Ovary (tissue), 9 donors: ENCODE data around the gene YPEL4. TPM values are rescaled to one million over a fixed set of nuclear protein-coding genes. Genes with fewer than 3 reads are reported as not detected.

Source experiments
- DNase-seq, 5 donors: peaks; one replicate each; pipeline ENCODE4 v3.0.0-alpha.2; 2019 to 2020
- H3K27ac ChIP-seq, 2 donors: fragments of 200-600 bp; one replicate each; pipeline versions ENCODE4 v1.5.1 to v1.8.0; 2019 to 2022
- H3K27me3 ChIP-seq: fragments of 200-600 bp; one replicate; pipeline ENCODE4 v1.8.0; 2022
- H3K36me3 ChIP-seq: fragments of 200-600 bp; sonication (generic); one replicate; pipeline ENCODE4 v1.5.1; 2019
- H3K4me1 ChIP-seq: one replicate; pipeline ENCODE4 v1.8.1; 2013; ENCODE audit warnings: mild to moderate bottlenecking, moderate library complexity; ENCODE audit not compliant: insufficient read depth
- H3K4me3 ChIP-seq: fragments of 200-600 bp; sonication (generic); one replicate; pipeline ENCODE4 v1.5.1; 2017
- H3K9me3 ChIP-seq, 2 donors: fragments of 200-600 bp in 1 of 2; sonication (generic) in 1 of 2; one replicate each; pipeline versions ENCODE4 v1.5.1 to v1.8.1; 2013 to 2019; ENCODE audit warnings: mild to moderate bottlenecking in 1 of 2, moderate library complexity in 1 of 2
- EP300 ChIP-seq: sonication (generic); formaldehyde crosslinking; IDR thresholded peaks from one replicate; pipeline ENCODE4 v1.6.1; 2017; ENCODE audit warnings: antibody characterized with exemption
- POLR2A ChIP-seq: fragments of 450-650 bp; IDR thresholded peaks from one replicate; pipeline ENCODE4 v1.6.1; 2017; ENCODE audit warnings: antibody characterized with exemption, mild to moderate bottlenecking, moderate library complexity
- WGBS, 3 donors: extraction: QIAGEN DNeasy Blood & Tissue Kit in 1 of 3; methylation state at CpG; one replicate each; pipeline versions ENCODE4 v1.1.5 to v1.1.7; 2013 to 2017; 5-methylcytosine and 5-hydroxymethylcytosine counted together
- intact Hi-C, 4 donors: fragments of 100-400 bp; cut with DNase I; formaldehyde crosslinking; loops; one replicate each; pipeline versions ENCODE4 v1.11.0 to v1.15.1; 2022 to 2023
- polyA plus RNA-seq, 2 donors: library from polyadenylated mRNA; stranded (reverse); fragments of 200-250 nt in 1 of 2; fragments of 350-450 nt in 1 of 2; fragmentation: Illumina TruSeq in 1 of 2; extraction: RNeasy Lipid Tissue Mini Kit (QIAGEN cat#74804) in 1 of 2; gene quantifications; one replicate each; pipeline ENCODE4 v1.2.3, GENCODE V29; 2013 to 2014
- total RNA-seq, 7 donors: library from RNA; depleted of rRNA in 2 of 7; stranded (reverse); fragments of >200 nt in 2 of 7; fragmentation: NEBNext Ultra II Directional in 3 of 7; extraction: Animal tissue kit (Norgen Biotek cat#: 25700) in 3 of 7; gene quantifications; one replicate each; pipeline versions ENCODE4 v1.1.0 to v1.2.4, GENCODE V29; 2016 to 2023
- TF ChIP-seq, protein P1 (sequence below), 3 donors: fragments of 450-650 bp in 2 of 3; fragments of 200-600 bp in 1 of 3; IDR thresholded peaks; one replicate each; pipeline versions ENCODE4 v1.5.1 to v1.8.0; 2016 to 2022; ENCODE audit warnings: antibody characterized with exemption in 3 of 3, mild to moderate bottlenecking in 1 of 3
- donor health status: DM: no; HTN: no; CAD: no; lungs with moderate emphysema.
- donor health status: DM: no; HTN: no; CAD: no.
- donor health status: Bipolar disorder and iron deficiency.
- donor health status: DM: yes; HTN: yes; CAD: no.
- donor health status: DM: no; HTN: no; CAD: no.
- donor health status: DM: yes; HTN: yes; CAD: no.

Gene YPEL4
- total and polyA plus RNA-seq, 9 donors = 2.1 to 15.3 (median 6.5) TPM

DNA sequence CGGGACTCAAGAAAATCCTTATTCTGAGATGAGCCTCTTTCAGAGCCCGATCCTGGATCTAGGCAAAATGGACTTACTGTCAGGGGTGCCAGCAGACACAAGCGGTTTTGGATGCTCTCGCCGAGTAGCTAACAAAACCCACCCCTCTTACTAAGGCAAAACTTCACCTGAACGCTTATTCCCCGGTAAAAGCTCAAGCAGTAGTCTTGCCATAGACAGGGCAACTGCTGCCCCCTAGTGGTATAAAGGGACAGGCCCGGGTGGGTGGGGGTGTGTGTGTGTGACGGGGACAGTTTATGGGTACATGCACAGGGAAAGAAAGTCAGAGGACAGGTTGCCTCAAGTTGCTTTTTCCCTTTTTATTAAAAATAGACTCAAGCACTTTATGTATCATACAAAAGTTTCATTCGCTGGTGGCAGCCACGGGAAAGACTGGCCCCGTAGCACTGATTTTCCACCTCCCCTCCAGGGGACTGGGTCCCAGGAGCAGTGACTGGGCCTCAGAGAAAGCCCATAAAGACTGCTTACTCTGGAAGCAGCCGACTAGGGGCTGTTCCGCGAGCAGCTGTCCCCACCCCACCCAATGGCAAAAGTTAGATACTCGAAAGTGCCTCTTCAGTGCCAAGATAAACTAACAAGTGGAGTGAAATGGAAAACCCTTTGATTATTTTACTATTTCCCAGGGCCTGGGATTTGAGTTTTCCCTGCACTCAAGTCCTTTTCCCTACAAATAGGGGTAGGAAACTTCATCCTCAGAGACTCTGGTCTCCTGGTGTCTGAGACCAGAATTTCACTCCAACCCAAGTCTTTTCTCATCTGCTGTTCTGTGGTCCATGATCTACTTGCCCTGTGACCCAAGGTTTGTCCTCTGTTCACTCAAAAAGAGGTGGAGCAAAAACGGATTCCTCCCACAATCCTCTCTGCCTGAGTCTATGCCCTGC is 4.7 kb downstream of the YPEL4 start:
- intact Hi-C loops = loop anchor here (5.0 to 10.0 kb wide), 3 partner anchors 78 to 320 kb away; partner anchors contain the start of genes UBE2L6 (in 2 of the 4) and TNKS1BP1 (in 1 of the 4)
- H3K27ac ChIP-seq = peak overlapping the region; percentile 7 to 59
- H3K4me3 ChIP-seq = no peak overlapping the region
- no peak for TF ChIP-seq EP300
- TF ChIP-seq, protein P1, sequence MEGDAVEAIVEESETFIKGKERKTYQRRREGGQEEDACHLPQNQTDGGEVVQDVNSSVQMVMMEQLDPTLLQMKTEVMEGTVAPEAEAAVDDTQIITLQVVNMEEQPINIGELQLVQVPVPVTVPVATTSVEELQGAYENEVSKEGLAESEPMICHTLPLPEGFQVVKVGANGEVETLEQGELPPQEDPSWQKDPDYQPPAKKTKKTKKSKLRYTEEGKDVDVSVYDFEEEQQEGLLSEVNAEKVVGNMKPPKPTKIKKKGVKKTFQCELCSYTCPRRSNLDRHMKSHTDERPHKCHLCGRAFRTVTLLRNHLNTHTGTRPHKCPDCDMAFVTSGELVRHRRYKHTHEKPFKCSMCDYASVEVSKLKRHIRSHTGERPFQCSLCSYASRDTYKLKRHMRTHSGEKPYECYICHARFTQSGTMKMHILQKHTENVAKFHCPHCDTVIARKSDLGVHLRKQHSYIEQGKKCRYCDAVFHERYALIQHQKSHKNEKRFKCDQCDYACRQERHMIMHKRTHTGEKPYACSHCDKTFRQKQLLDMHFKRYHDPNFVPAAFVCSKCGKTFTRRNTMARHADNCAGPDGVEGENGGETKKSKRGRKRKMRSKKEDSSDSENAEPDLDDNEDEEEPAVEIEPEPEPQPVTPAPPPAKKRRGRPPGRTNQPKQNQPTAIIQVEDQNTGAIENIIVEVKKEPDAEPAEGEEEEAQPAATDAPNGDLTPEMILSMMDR (IDR thresholded peaks at IDR 0.05) = peak; percentile 67 to 81 (median 70)
- no peaks in the 10 kb centered on the region for H3K27me3 ChIP-seq
- no peaks in the 10 kb centered on the region for H3K36me3 ChIP-seq
- peaks cover 29% of the 10 kb centered on the region for H3K4me1 ChIP-seq
- DNase-seq = peak; percentile 77 to 91 (median 83)
- H3K9me3 ChIP-seq = no peaks in the 10 kb centered on the region
- WGBS, 3 donors = 6 to 9% (median 6%) methylated on average over 17 of the region's 17 CpGs

DNA sequence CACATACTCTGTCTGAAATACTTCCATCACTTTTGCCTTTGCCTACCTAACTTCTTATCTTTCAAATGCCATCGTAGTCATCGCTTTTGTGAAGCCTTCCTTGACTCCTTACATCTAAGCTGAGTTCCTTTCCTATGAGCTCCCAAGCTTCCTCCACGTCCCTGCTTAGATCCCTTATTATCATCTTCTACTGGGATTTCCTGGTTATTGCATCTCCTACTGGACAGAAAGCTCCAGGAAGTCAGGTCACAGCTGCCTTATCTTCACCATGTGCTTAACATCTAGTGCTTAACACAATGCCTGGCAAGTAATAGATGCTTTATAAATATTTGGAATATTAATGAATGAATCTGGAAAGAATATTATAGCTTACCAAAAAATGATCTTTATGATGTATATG is 5.9 kb downstream of the YPEL4 start:
- peaks cover 36% of the 10 kb centered on the region for H3K4me1 ChIP-seq
- H3K9me3 ChIP-seq = no peaks in the 10 kb centered on the region
- H3K27ac ChIP-seq = no peak overlapping the region
- intact Hi-C loops = loop anchor here (5.0 to 10.0 kb wide), 3 partner anchors 77 to 319 kb away; partner anchors contain the start of genes UBE2L6 (in 2 of the 4) and TNKS1BP1 (in 1 of the 4)
- H3K36me3 ChIP-seq = no peaks in the 10 kb centered on the region
- no peaks in the 10 kb centered on the region for H3K27me3 ChIP-seq
- 63 to 72% (median 71%) methylated on average over 3 of the region's 3 CpGs for WGBS, 3 donors
- no peak for DNase-seq
- no peak overlapping the region for H3K4me3 ChIP-seq
- TF ChIP-seq, protein P1 (IDR thresholded peaks at IDR 0.05) = no peak
- TF ChIP-seq POLR2A (no peak), EP300 (no peak)

DNA sequence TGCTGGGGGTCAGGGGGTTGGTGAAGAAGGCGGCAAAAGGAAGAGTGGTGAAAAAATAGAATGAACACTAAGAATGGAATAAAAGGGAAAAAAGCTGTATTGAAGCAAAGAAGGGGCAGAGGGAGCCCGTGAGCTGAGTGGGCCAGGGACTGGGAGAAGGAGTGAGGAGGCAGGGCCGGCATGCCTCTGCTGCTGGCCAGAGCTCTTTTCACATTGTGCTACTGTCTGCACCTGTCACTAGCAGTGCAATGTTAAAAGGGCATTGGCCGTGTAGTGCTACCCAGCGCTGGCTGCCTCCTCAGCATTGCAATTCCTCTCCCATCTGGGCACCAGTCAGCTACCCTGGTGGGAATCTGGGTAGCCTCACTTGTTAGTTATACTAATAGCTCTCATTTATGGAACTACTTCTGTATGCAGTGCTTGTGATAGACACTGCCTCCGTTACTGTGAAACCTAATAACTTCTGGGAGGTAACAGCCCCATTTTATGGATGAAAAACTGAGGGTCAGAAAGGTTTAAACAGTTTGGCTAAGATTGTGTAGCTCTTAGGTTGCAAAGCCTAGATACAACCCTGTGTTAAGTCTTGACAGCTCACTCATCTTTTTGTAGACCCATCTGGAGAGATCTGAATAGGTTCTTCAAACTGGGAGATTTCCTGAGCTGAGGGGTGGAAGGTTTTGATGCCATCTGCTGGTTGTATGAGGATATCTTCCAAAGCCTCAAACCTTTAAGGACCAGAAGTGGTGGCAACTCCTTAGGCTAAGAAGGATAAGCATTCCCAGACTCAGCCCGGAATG is 8.5 kb downstream of the YPEL4 start:
- peak in 2 of 5 donors; percentile 39 to 60 for DNase-seq
- no peaks in the 10 kb centered on the region for H3K27me3 ChIP-seq
- H3K9me3 ChIP-seq = no peaks in the 10 kb centered on the region
- WGBS, 3 donors = 40 to 42% (median 41%) methylated on average over 7 of the region's 7 CpGs
- H3K4me1 ChIP-seq = peaks cover 22% of the 10 kb centered on the region
- TF ChIP-seq POLR2A = no peak
- no peak for TF ChIP-seq EP300
- TF ChIP-seq, protein P1 (IDR thresholded peaks at IDR 0.05) = peak; percentile 22 to 43 (median 30)
- intact Hi-C loops = loop anchor here (2.0 to 10.0 kb wide), 5 partner anchors 72 to 316 kb away; partner anchors contain the start of genes UBE2L6 (in 3 of the 4) and TNKS1BP1 (in 1 of the 4)
- no peaks in the 10 kb centered on the region for H3K36me3 ChIP-seq
- H3K27ac ChIP-seq = no peak overlapping the region
- no peak overlapping the region for H3K4me3 ChIP-seq
